ENCODE results near the gene PLCB4. TPM values are rescaled to one million over a fixed set of nuclear protein-coding genes. Genes with fewer than 3 reads are reported as not detected.

The PLCB4 gene
- total RNA-seq, 1 donor from 2014 or later: 12.0 TPM

DNA sequence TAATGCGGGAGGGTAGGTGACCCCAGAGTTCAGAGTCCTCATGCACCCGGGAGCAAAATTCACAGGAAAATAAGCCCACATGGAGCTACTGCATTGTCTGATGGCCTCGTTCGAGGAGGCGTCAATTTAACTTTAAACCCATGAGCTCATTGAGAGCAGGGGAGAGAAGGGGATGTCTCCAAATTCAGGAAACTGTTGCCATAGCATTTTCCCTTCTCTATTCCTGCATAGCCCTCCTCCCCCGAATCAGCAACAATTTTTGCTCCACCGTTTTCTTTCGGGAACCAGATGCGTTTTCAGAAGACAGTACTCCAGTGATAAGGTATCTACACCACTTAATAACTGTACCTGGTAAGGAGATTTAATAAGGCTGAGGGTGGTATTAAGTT lies 445.2 kb downstream of the PLCB4 start:
- Histone ChIP-seq H3K27ac (no peak overlapping the region), H3K4me3 (no peak overlapping the region), H3K9me3 (no peaks in the 10 kb centered on the region), H3K36me3 (no peaks in the 10 kb centered on the region), H3K4me1 (peaks cover 24% of the 10 kb centered on the region), H3K27me3 (no peaks in the 10 kb centered on the region)
- TF ChIP-seq POLR2AphosphoS5 (IDR thresholded peaks at IDR 0.05; ENCODE audit: insufficient read depth in 1 of 2, low read depth in 1 of 2) (no peak), POLR2A (IDR thresholded peaks at IDR 0.05) (no peak)
- TF ChIP-seq, protein P1, sequence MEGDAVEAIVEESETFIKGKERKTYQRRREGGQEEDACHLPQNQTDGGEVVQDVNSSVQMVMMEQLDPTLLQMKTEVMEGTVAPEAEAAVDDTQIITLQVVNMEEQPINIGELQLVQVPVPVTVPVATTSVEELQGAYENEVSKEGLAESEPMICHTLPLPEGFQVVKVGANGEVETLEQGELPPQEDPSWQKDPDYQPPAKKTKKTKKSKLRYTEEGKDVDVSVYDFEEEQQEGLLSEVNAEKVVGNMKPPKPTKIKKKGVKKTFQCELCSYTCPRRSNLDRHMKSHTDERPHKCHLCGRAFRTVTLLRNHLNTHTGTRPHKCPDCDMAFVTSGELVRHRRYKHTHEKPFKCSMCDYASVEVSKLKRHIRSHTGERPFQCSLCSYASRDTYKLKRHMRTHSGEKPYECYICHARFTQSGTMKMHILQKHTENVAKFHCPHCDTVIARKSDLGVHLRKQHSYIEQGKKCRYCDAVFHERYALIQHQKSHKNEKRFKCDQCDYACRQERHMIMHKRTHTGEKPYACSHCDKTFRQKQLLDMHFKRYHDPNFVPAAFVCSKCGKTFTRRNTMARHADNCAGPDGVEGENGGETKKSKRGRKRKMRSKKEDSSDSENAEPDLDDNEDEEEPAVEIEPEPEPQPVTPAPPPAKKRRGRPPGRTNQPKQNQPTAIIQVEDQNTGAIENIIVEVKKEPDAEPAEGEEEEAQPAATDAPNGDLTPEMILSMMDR (IDR thresholded peaks at IDR 0.05): no peak
- intact Hi-C loops (cut with DNase I): no loop called here
- DNase-seq (ENCODE audit: extremely low spot score in 2 of 2): no peak

DNA sequence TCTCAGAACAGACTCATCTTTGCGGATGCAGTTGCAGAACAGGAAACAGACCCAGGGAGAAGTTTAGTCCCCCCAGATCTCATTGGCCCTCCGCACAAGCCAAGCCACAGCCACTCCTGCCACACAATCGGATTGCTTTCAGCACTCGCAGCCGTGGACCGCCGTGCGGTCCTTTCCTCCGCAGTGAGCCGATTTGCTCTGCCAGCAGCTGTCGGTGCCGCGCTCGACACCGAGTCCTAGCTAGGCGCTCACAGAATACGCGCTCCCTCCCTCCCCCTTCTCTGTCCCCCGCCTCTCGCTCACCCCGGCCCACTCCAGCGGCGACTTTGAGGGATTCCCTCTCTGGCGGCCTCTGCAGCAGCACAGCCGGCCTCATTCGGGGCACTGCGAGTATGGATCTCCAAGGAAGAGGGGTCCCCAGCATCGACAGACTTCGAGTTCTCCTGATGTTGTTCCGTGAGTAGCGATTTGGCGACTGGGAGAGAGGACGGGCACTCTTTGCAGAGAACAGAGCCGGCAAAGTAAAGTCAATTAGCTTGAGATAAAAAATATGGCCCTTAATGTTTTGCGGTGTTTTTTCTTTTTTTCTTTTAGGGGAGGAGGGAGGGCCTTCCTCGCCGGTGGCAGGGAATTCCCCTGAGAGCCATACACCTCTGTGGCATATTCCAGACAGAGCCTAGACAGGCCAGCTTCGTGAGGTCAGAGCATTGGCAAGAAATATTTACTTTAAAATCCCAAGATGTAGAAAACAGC lies 445.8 kb downstream of the PLCB4 start, which contains the start of gene LAMP5:
TSS of gene LAMP5 (plus strand) at position 130 of the 753 bp plus-strand sequence. CDS start at position 393, 263 bp downstream.
- peaks cover 24% of the 10 kb centered on the region for H3K4me1 ChIP-seq
- no peaks in the 10 kb centered on the region for H3K36me3 ChIP-seq
- no peaks in the 10 kb centered on the region for H3K9me3 ChIP-seq
- DNase-seq (ENCODE audit: extremely low spot score in 2 of 2): no peak
- intact Hi-C loops (cut with DNase I): no loop called here
- no peak within 1 kb of the TSS for H3K27ac ChIP-seq
- H3K4me3 ChIP-seq: peak within 1 kb of the TSS; percentile 24 to 27
- no peaks in the 10 kb centered on the region for H3K27me3 ChIP-seq
- no peak for TF ChIP-seq POLR2A (IDR thresholded peaks at IDR 0.05)

DNA sequence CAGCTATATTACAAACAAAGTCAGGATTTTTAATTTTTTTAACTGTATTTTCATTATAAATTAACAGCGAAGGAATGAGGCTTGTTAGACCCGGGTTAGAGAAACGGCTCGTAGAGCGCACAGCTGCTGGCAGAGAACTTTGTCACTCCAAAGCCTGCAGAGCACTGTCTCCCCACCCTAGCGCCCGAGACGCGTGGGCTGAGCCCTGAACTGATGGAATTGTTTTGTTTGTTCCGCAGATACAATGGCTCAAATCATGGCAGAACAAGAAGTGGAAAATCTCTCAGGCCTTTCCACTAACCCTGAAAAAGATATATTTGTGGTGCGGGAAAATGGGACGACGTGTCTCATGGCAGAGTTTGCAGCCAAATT lies 446.3 kb downstream of the PLCB4 start:
- TF ChIP-seq POLR2A (IDR thresholded peaks at IDR 0.05): no peak
- TF ChIP-seq, protein P1 (IDR thresholded peaks at IDR 0.05): no peak
- Histone ChIP-seq H3K4me1 (peaks cover 24% of the 10 kb centered on the region), H3K36me3 (no peaks in the 10 kb centered on the region), H3K4me3 (peak overlapping the region; percentile 11 to 27), H3K27me3 (no peaks in the 10 kb centered on the region), H3K9me3 (no peaks in the 10 kb centered on the region), H3K27ac (no peak overlapping the region)
- intact Hi-C loops (cut with DNase I): no loop called here
- DNase-seq (ENCODE audit: extremely low spot score in 2 of 2): no peak

DNA sequence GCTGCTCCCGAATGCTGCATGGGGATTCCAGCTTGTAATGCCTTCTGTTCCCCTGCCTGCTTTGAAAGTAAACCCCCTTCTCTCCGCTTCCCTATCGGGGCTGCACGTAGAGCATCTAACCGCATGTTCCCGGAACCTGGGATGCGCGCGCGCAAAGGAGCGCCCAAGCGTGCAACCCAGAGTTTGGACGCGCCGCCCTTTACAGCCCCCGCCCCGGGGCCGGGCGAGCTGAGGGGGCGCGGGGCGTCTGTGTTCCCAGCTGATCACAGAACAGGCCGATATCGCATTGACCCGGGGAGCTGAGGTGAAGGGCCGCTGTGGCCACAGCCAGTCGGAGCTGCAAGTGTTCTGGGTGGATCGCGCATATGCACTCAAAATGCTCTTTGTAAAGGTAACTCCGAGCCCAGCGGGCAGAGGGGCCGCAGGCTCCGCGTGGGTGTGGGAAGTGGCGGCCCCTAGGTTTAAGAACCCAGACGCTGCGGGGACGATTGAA lies 446.9 kb downstream of the PLCB4 start:
- Histone ChIP-seq H3K36me3 (no peaks in the 10 kb centered on the region), H3K4me3 (peak overlapping the region; percentile 11 to 27), H3K27ac (no peak overlapping the region), H3K9me3 (no peaks in the 10 kb centered on the region), H3K4me1 (peaks cover 24% of the 10 kb centered on the region), H3K27me3 (no peaks in the 10 kb centered on the region)
- TF ChIP-seq, protein P1 (IDR thresholded peaks at IDR 0.05): no peak
- TF ChIP-seq POLR2AphosphoS5 (IDR thresholded peaks at IDR 0.05; ENCODE audit: insufficient read depth in 1 of 2, low read depth in 1 of 2) (no peak), POLR2A (IDR thresholded peaks at IDR 0.05) (no peak)
- DNase-seq (ENCODE audit: extremely low spot score in 2 of 2): no peak
- intact Hi-C loops (cut with DNase I): no loop called here

DNA sequence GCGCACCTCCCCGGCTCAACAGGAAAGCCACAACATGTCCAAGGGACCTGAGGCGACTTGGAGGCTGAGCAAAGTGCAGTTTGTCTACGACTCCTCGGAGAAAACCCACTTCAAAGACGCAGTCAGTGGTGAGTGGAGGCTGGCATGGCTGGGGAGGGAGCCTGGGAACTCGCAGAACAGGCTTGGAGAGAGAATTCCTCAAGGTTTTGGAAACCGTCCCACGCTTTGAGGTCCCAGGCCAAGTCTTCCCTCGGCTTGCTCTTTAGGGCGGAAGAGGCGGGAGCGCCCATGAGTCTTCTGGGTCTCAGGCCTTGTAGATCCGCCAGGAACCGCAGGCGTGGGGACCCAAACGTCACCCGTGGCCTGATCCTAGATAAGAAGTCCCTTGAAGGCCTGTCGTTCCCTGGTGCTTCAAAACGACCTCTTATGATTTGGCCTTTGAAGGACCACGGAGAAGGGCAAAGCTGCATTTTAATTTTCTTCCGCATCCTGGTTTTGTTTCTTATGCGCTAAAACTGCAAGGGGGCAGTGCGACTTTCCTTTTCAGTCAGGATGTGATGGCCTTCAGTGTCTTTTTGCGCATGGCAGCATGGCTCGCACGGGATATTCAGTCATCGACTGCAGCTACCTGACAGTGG lies 447.5 kb downstream of the PLCB4 start:
- H3K27me3 ChIP-seq: no peaks in the 10 kb centered on the region
- no peak overlapping the region for H3K27ac ChIP-seq
- H3K4me3 ChIP-seq: peak overlapping the region; percentile 11 to 27
- TF ChIP-seq POLR2AphosphoS5 (IDR thresholded peaks at IDR 0.05; ENCODE audit: insufficient read depth in 1 of 2, low read depth in 1 of 2): no peak
- TF ChIP-seq, protein P1 (IDR thresholded peaks at IDR 0.05): no peak
- no peak for TF ChIP-seq POLR2A (IDR thresholded peaks at IDR 0.05)
- peaks cover 24% of the 10 kb centered on the region for H3K4me1 ChIP-seq
- H3K9me3 ChIP-seq: no peaks in the 10 kb centered on the region
- no peak for DNase-seq (ENCODE audit: extremely low spot score in 2 of 2)
- H3K36me3 ChIP-seq: no peaks in the 10 kb centered on the region
- intact Hi-C loops (cut with DNase I): no loop called here

Measured in vagina (tissue), 2 donors.